ENCODE measurements around the gene CYBA.
"Not testable (repeated sequence)": the region's sequence is repeated elsewhere in the genome, so short reads cannot be mapped to it uniquely, and the experiment has no call there.

Gene CYBA

GRCh38 chr16:88609426-88609825 is 41.4 kb downstream of the CYBA start:
- not testable (repeated sequence) for DNase-seq

GRCh38 chr16:88608076-88608475 is 42.8 kb downstream of the CYBA start:
- no peak for DNase-seq

GRCh38 chr16:88606148-88606757 is 44.6 kb downstream of the CYBA start:
- no peak for DNase-seq

- DNase-seq, result no peak
Observed at GRCh38 chr16:88605186-88606147, 45.4 kb downstream of the CYBA start.

GRCh38 chr16:88602091-88602490 is 48.8 kb downstream of the CYBA start:
- no peak for DNase-seq

GRCh38 chr16:88601313-88602036 is 49.4 kb downstream of the CYBA start:
- DNase-seq, result no peak

GRCh38 chr16:88600539-88600896 is 50.3 kb downstream of the CYBA start:
- DNase-seq, result no peak

GRCh38 chr16:88599825-88600538 is 50.9 kb downstream of the CYBA start:
- DNase-seq, result no peak

- DNase-seq, result no peak
Observed at GRCh38 chr16:88599092-88599733, 51.6 kb downstream of the CYBA start.

- DNase-seq, result no peak
Observed at GRCh38 chr16:88597856-88598491, 52.9 kb downstream of the CYBA start.

GRCh38 chr16:88596483-88596882 is 54.4 kb downstream of the CYBA start:
- DNase-seq, result no peak

- no peak for DNase-seq
Observed at GRCh38 chr16:88595921-88596320, 54.9 kb downstream of the CYBA start.

- no peak for DNase-seq
Observed at GRCh38 chr16:88595101-88595500, 55.8 kb downstream of the CYBA start.

GRCh38 chr16:88593910-88594309 is 56.9 kb downstream of the CYBA start:
- no peak for DNase-seq

- no peak for DNase-seq
Observed at GRCh38 chr16:88593489-88593888, 57.4 kb downstream of the CYBA start.

Data from NCI-H1048 (cell line).